Urinary bladder (tissue), 4 donors: Measurements from ENCODE around the gene TRAPPC12. TPM values are rescaled to one million over a fixed set of nuclear protein-coding genes. Genes with fewer than 3 reads are reported as not detected.

Source experiments
- DNase-seq: peaks from one replicate; pipeline ENCODE4 v3.0.0-alpha.2; 2015; ENCODE audit errors: extremely low spot score
- H3K27ac ChIP-seq: one replicate; pipeline ENCODE4 v1.5.1; 2013; ENCODE audit warnings: low read depth, mild to moderate bottlenecking, moderate library complexity
- H3K36me3 ChIP-seq: one replicate; pipeline ENCODE4 v1.6.1; 2013; ENCODE audit warnings: mild to moderate bottlenecking, moderate library complexity; ENCODE audit not compliant: insufficient read depth
- H3K4me1 ChIP-seq: one replicate; pipeline ENCODE4 v1.6.1; 2013; ENCODE audit warnings: mild to moderate bottlenecking, moderate library complexity; ENCODE audit not compliant: insufficient read depth
- H3K4me3 ChIP-seq: one replicate; pipeline ENCODE4 v1.5.1; 2013; ENCODE audit warnings: low read depth, low read length
- WGBS: extraction: QIAGEN DNeasy Blood & Tissue Kit; methylation state at CpG from one replicate; pipeline ENCODE4 v1.1.7; 2013; 5-methylcytosine and 5-hydroxymethylcytosine counted together
- polyA plus RNA-seq: library from polyadenylated mRNA; stranded (reverse); fragments of 200-250 nt; gene quantifications from one replicate; pipeline ENCODE4 v1.2.3, GENCODE V29; 2013
- total RNA-seq: library from RNA; depleted of rRNA; stranded (reverse); fragments of >200 nt; gene quantifications from one replicate; pipeline ENCODE4 v1.2.3, GENCODE V29; 2014
- donor health status: healthy with polysubstance abuse.
- donor health status: healthy.

The TRAPPC12 gene
- total and polyA plus RNA-seq, 2 donors = 60.4 to 68.6 TPM

DNA sequence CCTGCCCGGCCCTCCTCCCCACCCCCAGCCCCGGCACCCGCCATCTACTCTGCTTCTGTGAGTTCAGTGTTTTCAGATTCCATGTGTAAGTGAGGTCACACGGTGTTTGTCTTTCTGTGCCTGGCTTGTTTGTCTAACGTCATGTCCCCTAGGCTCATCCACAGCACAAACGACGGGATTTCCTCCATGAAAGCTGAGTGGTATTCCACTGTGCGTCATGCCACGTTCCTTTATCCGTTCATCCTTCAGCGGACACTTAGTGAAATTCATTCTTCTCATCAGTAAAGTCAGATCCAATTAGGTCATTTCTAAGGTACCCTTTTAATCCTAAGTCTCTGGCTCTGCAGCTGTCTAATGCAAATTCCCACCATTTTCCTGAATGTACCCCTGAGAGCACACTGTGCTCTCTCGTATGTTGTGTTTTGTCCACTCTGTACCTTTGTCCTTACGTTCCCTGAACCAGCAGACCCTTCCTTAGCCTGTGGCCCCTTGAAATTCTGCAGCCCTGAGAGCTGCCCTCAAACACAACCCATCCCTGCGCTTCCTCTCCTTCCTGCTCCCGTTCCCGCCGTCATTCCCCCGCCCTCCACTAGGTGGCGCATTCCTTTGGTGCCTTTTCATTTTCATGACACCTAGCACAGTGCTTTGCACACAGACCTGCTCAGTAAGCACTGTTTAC lies 44.1 kb downstream of the TRAPPC12 start:
- 69% methylated on average over 19 of the region's 19 CpGs for WGBS
- DNase-seq = no peak
- Histone ChIP-seq H3K27ac (no peak overlapping the region), H3K4me1 (no peaks in the 10 kb centered on the region), H3K36me3 (peaks cover 5% of the 10 kb centered on the region), H3K4me3 (no peak overlapping the region)

DNA sequence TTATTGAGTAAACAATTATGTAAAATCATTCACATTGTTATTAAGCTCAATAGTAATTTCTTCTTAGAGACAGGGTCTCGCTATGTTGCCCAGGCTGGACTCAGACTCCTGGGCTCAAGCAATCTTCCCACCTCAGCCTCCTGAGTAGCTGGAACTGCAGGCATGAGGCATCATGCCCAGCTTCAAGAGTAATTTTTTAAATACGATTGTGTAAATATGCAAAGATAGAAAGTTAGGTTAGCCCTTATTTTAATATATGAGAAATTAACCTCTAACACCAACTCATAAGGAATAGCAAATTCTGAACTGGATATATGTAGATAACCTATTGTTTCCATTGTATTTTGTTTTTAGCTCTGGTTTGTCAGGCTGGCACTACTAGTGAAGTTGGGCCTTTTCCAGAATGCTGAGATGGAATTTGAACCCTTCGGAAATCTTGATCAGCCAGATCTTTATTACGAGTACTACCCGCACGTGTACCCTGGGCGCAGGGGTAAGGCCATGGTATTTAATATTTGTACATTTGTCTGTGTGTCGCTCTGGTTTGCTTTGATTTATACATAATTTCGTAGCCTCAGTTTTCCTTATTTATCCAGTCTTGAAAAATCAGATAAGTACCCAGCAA lies 44.8 kb downstream of the TRAPPC12 start:
- 95% methylated on average over 9 of the region's 9 CpGs for WGBS
- Histone ChIP-seq H3K4me1 (no peaks in the 10 kb centered on the region), H3K27ac (no peak overlapping the region), H3K4me3 (no peak overlapping the region), H3K36me3 (peaks cover 5% of the 10 kb centered on the region)
- DNase-seq = no peak

DNA sequence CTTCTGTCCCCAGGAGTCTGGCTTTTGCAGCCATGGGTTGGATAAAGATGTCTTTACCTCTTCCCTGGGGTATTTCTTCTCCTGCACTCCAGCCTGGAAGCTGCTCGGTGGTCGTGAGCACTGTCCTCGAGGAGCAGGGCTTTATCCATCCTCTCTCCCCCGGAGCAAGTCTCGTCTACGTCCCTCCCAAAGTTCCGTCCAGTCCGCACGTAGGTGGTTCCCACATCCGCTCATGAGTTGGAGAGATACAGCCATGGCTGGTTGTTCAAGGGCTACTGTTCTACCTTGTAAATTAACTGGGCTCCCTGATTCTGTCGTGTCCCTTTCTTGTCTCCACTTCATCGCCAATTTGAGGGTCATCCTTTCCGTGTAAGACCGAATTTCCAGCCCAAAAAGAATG lies 47.1 kb downstream of the TRAPPC12 start:
- H3K4me1 ChIP-seq = no peaks in the 10 kb centered on the region
- H3K36me3 ChIP-seq = peaks cover 5% of the 10 kb centered on the region
- H3K4me3 ChIP-seq = no peak overlapping the region
- 96% methylated on average over 14 of the region's 14 CpGs for WGBS
- no peak overlapping the region for H3K27ac ChIP-seq
- DNase-seq = no peak

DNA sequence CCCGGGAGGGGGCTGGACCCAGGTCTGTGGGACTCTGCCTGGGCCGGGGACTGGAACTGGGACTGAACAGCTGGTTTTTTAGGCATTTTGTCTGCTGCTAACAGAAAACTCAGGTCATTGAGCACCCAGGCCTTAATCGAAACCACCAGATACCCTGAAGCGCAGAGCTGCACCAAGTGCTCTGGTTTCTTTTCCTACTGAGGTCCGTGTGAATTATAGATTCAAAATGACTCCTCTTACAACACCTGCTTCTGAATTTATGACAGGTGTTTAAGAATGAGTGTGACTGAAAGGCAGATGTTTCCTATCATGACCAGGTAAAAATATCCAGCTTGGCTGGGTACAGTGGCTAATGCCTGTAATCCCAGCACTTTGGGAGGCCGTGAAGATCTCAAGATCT lies 47.8 kb downstream of the TRAPPC12 start:
- no peak overlapping the region for H3K27ac ChIP-seq
- H3K4me1 ChIP-seq = no peaks in the 10 kb centered on the region
- H3K4me3 ChIP-seq = no peak overlapping the region
- H3K36me3 ChIP-seq = peaks cover 5% of the 10 kb centered on the region
- no peak for DNase-seq
- 81% methylated on average over 6 of the region's 6 CpGs for WGBS

DNA sequence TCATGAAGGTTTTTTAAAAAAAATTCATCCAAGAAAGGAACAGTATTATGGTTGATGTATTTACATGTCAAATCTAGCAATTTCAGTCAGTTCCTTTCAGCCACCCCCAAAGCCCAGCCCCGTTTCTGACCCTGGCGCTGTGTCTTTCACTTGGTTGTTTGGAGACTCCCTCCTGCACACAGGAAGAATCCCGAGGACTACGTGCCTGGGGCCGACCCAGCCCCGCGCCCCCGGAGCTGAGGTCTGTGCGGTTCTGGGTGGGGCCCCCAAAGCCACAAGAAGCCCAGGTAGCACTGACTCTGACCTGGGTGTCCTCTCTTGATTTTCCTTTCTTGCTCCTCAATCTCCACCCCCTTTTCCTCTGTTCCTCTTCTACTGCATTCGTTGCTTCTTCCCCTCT lies 49.1 kb downstream of the TRAPPC12 start:
- H3K4me3 ChIP-seq = no peak overlapping the region
- no peaks in the 10 kb centered on the region for H3K4me1 ChIP-seq
- 92% methylated on average over 10 of the region's 10 CpGs for WGBS
- peaks cover 5% of the 10 kb centered on the region for H3K36me3 ChIP-seq
- H3K27ac ChIP-seq = no peak overlapping the region
- no peak for DNase-seq

DNA sequence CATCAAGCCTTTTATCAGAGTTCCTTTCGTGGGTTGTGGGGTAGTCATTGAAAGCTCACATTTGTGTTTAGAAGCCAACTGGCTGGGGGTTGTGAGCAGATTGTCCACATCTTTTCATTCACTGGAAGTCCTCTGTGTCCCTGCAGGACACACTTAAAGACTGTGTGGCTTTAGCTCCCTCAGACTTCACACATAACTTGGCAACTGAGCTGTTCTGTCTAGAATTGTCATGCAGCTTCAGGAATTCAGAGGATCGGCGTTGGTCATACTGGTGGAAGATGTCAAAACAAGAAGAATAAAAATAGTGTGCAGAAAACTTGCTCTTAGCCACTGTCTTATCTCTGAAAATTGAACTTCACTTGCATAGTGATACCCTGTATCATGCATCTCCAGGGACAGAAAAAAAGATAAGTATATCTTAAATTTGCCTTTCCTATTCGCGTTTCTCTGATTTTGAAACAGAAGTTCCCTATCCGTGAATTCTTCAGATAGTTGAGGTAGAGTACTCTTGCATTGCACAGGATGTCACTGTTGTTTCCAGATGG lies 49.6 kb downstream of the TRAPPC12 start:
- no peak for DNase-seq
- H3K27ac ChIP-seq = no peak overlapping the region
- H3K4me1 ChIP-seq = no peaks in the 10 kb centered on the region
- peaks cover 5% of the 10 kb centered on the region for H3K36me3 ChIP-seq
- no peak overlapping the region for H3K4me3 ChIP-seq
- 79% methylated on average over 6 of the region's 6 CpGs for WGBS

DNA sequence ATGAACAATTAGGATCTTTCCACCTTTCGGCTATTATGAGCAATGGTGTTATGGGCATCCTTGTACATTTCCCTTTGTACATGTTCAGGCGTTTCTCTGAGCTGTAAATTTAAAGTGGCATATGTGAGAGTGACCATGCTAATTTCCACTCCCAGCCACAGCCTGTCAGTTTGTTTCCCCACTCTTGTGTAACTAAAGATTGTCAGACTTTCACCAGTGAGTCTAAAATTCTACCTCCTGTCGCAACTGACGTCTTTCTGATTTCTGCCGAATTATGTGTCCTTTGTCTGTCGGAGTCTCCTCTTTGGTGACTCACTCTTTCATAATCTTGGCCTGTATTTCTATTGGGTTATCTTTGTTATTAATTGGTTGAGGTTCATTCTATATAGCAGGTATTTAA lies 50.7 kb downstream of the TRAPPC12 start:
- Histone ChIP-seq H3K4me3 (no peak overlapping the region), H3K4me1 (no peaks in the 10 kb centered on the region), H3K36me3 (peaks cover 3% of the 10 kb centered on the region), H3K27ac (no peak overlapping the region)
- 86% methylated on average over 6 of the region's 6 CpGs for WGBS
- no peak for DNase-seq

DNA sequence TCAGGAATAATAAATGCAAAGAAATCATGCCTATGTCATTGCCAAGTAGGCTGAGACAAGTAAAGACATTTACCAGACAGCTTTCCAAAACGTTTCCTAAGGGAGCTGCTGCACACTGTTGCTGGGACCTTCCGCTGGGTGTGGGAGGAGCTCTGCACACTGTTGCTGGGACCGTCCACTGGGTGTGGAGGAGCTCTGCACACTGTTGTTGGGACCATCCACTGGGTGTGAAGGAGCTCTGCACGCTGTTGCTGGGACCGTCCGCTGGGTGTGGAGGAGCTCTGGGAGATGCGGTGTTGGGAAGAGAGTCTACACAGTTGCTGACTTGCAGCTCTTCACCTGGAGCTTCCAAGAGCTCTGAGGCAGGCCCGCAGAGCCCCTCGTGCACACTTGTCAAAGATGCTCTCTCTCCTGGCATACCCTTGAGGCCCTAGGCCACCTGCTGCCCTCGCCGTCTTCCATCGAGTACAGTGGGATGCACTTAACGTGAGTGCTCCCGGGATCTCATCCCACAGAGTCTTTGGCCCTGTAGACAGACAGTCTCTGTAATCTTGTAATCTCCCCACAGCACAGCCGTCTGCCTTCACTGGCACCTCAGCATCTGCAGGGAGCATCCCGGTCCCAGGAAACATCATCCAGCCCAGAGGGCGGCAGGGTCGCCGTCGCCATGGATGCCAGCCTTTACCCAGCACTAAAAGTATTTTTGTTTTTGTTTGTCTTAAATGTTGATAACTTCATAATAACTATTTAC lies 51.4 kb downstream of the TRAPPC12 start:
- H3K4me3 ChIP-seq = no peak overlapping the region
- peaks cover 3% of the 10 kb centered on the region for H3K36me3 ChIP-seq
- 74% methylated on average over 20 of the region's 20 CpGs for WGBS
- no peak overlapping the region for H3K27ac ChIP-seq
- DNase-seq = no peak
- no peaks in the 10 kb centered on the region for H3K4me1 ChIP-seq

DNA sequence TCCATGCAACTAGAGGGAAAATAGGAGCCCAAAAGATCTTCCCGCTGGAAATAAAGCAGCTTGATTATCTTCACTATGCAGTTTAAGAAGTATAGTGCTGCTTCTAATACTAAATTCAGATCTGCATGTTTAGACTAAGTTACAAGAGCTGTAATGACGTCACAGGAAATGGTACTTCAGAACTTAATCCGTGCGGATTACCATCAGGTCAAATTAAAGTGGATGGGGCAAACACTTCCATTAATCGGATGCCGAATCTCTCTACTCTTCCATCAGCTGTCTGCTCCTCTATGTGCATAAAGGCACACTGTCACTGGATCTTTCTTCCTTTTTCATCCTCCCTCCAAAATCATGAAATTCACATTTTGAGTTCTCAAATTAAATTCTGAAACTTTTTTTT lies 52.6 kb downstream of the TRAPPC12 start:
- 60% methylated on average over 6 of the region's 6 CpGs for WGBS
- H3K4me3 ChIP-seq = no peak overlapping the region
- no peaks in the 10 kb centered on the region for H3K36me3 ChIP-seq
- no peak for DNase-seq
- no peak overlapping the region for H3K27ac ChIP-seq
- H3K4me1 ChIP-seq = no peaks in the 10 kb centered on the region

DNA sequence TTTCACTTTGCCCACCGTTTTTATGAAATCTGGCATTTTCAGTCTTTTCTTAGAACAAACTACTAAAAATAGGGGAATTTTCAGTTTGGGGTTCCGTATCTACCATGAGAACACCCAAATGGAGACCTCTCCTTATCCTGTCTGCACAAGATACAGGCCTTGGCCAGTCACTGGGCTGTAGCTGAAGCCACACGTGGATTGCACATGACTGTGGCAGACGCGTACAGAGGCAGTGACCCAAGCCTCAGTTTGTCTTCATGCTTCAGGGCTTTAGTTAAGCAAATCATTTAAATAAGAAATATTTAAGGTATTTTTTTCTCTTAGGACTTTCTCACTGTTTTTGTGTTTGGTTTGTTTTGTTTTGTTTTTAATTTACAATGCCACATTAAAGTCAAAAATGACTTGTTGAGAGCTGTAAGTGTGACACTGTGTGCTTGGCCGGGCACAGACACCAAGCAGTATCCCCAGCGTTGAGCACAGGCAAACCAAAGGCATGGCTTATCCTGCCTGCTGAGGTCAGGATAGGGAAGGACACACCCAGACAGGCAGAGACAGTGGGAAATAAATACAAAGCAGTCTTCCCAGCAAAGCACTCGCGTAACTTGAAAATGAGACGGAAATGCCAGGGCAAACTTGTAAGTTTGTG lies 53.3 kb downstream of the TRAPPC12 start:
- 87% methylated on average over 10 of the region's 10 CpGs for WGBS
- Histone ChIP-seq H3K36me3 (no peaks in the 10 kb centered on the region), H3K4me1 (no peaks in the 10 kb centered on the region), H3K27ac (no peak overlapping the region), H3K4me3 (no peak overlapping the region)
- DNase-seq = no peak

DNA sequence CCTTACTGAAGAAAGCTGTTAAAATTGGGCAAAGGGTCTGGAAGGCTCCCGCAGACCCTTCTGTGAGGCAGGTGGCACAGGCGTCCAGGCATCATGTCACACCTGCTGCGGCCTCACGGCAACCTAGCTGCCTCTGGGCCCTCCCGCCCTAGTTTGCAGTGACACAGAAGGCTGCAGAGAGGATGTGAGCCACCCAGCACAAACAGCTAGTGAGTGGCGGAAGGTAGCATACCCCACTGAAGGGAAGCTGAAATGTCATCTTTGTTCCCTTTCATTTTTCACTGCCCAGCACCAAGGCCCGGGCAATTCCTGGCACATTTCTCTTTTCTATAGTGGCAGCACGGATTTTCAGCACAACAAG lies 53.8 kb downstream of the TRAPPC12 start:
- no peaks in the 10 kb centered on the region for H3K4me1 ChIP-seq
- H3K4me3 ChIP-seq = no peak overlapping the region
- DNase-seq = no peak
- no peak overlapping the region for H3K27ac ChIP-seq
- 88% methylated on average over 8 of the region's 8 CpGs for WGBS
- H3K36me3 ChIP-seq = no peaks in the 10 kb centered on the region

DNA sequence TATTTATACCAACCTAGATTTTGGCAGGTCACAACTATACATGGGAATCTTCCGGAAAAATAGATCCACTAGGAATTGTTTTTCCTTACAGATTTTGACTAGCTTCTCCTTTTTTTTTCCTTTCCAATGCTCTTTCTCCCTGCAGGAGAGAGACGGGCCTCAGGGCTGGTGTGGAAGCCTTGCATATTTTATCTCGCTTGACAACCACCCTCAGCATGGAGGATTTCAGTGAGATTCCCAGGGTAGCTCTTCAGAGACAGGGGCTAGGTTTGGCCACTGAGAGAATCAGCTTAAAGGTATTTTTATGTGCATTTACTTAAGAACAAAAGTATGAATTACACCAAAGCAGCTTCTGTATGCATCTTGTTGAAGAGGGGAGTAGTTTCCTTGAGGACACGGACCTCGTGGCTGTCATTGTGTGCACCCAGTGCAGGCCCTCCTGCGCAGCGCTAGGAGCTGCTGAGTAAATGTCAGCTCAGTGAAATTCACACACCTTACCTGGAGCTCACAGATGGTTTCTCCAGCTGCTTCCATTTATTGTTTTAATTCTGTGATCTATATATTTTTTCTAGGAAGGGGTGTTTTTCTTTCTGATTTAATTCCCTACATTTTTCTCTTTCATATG lies 54.4 kb downstream of the TRAPPC12 start:
- Histone ChIP-seq H3K4me3 (no peak overlapping the region), H3K27ac (no peak overlapping the region), H3K4me1 (no peaks in the 10 kb centered on the region), H3K36me3 (no peaks in the 10 kb centered on the region)
- DNase-seq = no peak
- 82% methylated on average over 7 of the region's 7 CpGs for WGBS

DNA sequence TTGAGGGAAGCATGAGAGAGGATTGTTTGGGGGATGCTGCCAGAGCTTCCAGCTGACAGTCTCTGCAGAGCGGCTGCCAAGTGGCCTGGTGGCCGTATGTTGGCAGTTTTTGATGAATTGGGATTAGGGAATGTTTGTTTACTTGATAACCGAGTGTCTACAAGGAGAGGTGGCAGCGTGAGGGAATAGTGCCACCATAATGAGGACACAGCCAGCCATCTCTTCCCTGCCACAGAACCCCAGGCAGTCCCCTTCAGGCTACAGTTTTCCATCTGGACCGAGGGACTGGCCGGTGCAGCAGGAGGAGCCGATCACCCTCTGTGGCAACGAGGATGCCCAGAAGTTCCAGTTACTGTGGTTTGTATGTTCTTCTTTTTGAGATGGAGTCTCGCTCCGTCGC lies 55.2 kb downstream of the TRAPPC12 start:
- 78% methylated on average over 11 of the region's 11 CpGs for WGBS
- no peak overlapping the region for H3K4me3 ChIP-seq
- H3K36me3 ChIP-seq = no peaks in the 10 kb centered on the region
- H3K27ac ChIP-seq = no peak overlapping the region
- no peak for DNase-seq
- no peaks in the 10 kb centered on the region for H3K4me1 ChIP-seq
